DOHH2 (cell line): ENCODE results near the gene PRELID1.

ENCODE experiments used
- EZH2phosphoT487 ChIP-seq: fragments of 200-600 bp; sonication (generic); IDR thresholded peaks from 2 replicates; pipeline ENCODE4 v1.6.1; 2017; ENCODE audit warnings: borderline replicate concordance, mild to moderate bottlenecking, antibody characterized with exemption, low read length, moderate library complexity, mixed read lengths
- TF ChIP-seq, protein P1 (sequence below): fragments of 200-600 bp; sonication (generic); IDR thresholded peaks from one replicate; pipeline ENCODE4 v1.5.1; 2014; ENCODE audit warnings: antibody characterized with exemption, mild to moderate bottlenecking, low read depth, low read length; ENCODE audit not compliant: poor library complexity, severe bottlenecking

DNA sequence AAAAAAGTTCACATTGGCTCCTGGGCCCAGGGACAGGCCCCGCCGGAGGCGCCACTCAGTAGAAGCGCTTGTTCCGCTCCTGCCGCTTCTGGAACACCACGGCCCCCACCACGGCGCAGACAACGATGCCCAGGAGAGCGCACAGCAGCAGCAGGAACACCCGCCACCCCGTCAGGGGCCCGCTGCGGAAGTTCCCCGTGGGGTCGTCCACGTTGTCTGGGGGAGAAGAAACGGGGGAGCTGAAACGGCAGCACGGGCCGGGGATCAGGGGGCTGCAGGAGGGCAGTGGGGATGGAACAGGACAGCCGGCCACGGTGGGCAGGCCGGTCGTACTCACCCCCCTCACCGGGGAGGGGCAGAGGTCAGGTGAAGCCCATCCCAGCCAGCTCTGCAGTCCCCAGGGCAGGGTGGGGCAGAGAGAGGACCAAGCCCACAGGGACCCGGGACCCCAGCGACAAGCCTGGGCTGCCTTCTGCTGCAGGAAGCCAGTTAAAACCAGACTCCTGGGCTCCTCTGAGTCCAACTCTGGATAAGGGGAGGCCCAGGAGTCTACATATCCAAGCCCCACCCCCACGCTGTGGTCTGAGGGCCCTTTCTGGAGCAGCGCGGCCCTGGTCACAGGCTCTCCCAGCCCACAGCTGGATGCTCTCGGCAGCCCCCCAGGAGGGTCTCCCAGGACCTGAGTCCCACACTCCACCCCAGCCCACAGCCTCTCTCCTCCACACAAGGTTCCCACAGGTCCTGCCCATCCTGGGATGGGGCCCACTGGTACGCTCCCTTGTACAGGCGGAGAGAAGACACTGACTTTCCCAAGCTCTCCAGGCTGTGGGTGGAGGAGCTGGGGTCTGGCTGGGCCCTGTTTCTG is 28.7 kb downstream of the PRELID1 start:
- TF ChIP-seq, protein P1, sequence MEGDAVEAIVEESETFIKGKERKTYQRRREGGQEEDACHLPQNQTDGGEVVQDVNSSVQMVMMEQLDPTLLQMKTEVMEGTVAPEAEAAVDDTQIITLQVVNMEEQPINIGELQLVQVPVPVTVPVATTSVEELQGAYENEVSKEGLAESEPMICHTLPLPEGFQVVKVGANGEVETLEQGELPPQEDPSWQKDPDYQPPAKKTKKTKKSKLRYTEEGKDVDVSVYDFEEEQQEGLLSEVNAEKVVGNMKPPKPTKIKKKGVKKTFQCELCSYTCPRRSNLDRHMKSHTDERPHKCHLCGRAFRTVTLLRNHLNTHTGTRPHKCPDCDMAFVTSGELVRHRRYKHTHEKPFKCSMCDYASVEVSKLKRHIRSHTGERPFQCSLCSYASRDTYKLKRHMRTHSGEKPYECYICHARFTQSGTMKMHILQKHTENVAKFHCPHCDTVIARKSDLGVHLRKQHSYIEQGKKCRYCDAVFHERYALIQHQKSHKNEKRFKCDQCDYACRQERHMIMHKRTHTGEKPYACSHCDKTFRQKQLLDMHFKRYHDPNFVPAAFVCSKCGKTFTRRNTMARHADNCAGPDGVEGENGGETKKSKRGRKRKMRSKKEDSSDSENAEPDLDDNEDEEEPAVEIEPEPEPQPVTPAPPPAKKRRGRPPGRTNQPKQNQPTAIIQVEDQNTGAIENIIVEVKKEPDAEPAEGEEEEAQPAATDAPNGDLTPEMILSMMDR = no peak
- TF ChIP-seq EZH2phosphoT487 = no peak
